GM18861 (cell line): ENCODE measurements around the gene USP51.
"Not testable (repeated sequence)": the region's sequence is repeated elsewhere in the genome, so short reads cannot be mapped to it uniquely, and the experiment has no call there.

Experiments used
- ATAC-seq: cut with Tn5 transposase; IDR thresholded peaks from one replicate; pipeline ENCODE4 v1.9.1; 2021; ENCODE audit not compliant: unreplicated experiment

The USP51 gene

GRCh38 chrX:55489314-55490009 lies at the start of gene USP51:
USP51 (minus strand) TSS chrX:55489848; CDS start chrX:55488939, 909 bp downstream.
- ATAC-seq, result peak; percentile 32

GRCh38 chrX:55524487-55524886 lies 34.8 kb upstream of the USP51 start:
- ATAC-seq, result no peak

GRCh38 chrX:55523356-55523755 lies 33.7 kb upstream of the USP51 start:
- no peak for ATAC-seq

- ATAC-seq, result no peak
Observed at GRCh38 chrX:55522596-55523276, 33.1 kb upstream of the USP51 start.

GRCh38 chrX:55521687-55522086 lies 32.0 kb upstream of the USP51 start:
- ATAC-seq, result no peak

- not testable (repeated sequence) for ATAC-seq
Observed at GRCh38 chrX:55516794-55517481, 27.3 kb upstream of the USP51 start.

GRCh38 chrX:55513045-55513737 lies 23.5 kb upstream of the USP51 start:
- not testable (repeated sequence) for ATAC-seq

GRCh38 chrX:55508410-55509152 lies 18.9 kb upstream of the USP51 start:
- ATAC-seq, result not testable (repeated sequence)

- ATAC-seq, result not testable (repeated sequence)
Observed at GRCh38 chrX:55507699-55508098, 18.1 kb upstream of the USP51 start.

GRCh38 chrX:55507010-55507409 lies 17.4 kb upstream of the USP51 start:
- ATAC-seq, result not testable (repeated sequence)

GRCh38 chrX:55490974-55491373 lies 1.3 kb upstream of the USP51 start:
- ATAC-seq, result no peak

- ATAC-seq, result no peak
Observed at GRCh38 chrX:55490121-55490520, 473 bp upstream of the USP51 start.

- ATAC-seq, result peak; percentile 42
Observed at GRCh38 chrX:55488593-55489313, 895 bp downstream of the USP51 start.

GRCh38 chrX:55488006-55488592 lies 1.5 kb downstream of the USP51 start:
- no peak for ATAC-seq

GRCh38 chrX:55487143-55487542 lies 2.5 kb downstream of the USP51 start:
- no peak for ATAC-seq

GRCh38 chrX:55486736-55487135 lies 2.9 kb downstream of the USP51 start:
- no peak for ATAC-seq

- no peak for ATAC-seq
Observed at GRCh38 chrX:55484948-55485347, 4.7 kb downstream of the USP51 start.

- ATAC-seq, result no peak
Observed at GRCh38 chrX:55480390-55481062, 9.1 kb downstream of the USP51 start.

- not testable (repeated sequence) for ATAC-seq
Observed at GRCh38 chrX:55479956-55480355, 9.7 kb downstream of the USP51 start.
